GM21529 (cell line): ENCODE data around the gene RBM17.
"Not testable (repeated sequence)": the region's sequence is repeated elsewhere in the genome, so short reads cannot be mapped to it uniquely, and the experiment has no call there.

Experiments
- ATAC-seq: cut with Tn5 transposase; IDR thresholded peaks from one replicate; pipeline ENCODE4 v1.9.1; 2021; ENCODE audit not compliant: unreplicated experiment

Gene RBM17, protein sequence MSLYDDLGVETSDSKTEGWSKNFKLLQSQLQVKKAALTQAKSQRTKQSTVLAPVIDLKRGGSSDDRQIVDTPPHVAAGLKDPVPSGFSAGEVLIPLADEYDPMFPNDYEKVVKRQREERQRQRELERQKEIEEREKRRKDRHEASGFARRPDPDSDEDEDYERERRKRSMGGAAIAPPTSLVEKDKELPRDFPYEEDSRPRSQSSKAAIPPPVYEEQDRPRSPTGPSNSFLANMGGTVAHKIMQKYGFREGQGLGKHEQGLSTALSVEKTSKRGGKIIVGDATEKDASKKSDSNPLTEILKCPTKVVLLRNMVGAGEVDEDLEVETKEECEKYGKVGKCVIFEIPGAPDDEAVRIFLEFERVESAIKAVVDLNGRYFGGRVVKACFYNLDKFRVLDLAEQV

DNA sequence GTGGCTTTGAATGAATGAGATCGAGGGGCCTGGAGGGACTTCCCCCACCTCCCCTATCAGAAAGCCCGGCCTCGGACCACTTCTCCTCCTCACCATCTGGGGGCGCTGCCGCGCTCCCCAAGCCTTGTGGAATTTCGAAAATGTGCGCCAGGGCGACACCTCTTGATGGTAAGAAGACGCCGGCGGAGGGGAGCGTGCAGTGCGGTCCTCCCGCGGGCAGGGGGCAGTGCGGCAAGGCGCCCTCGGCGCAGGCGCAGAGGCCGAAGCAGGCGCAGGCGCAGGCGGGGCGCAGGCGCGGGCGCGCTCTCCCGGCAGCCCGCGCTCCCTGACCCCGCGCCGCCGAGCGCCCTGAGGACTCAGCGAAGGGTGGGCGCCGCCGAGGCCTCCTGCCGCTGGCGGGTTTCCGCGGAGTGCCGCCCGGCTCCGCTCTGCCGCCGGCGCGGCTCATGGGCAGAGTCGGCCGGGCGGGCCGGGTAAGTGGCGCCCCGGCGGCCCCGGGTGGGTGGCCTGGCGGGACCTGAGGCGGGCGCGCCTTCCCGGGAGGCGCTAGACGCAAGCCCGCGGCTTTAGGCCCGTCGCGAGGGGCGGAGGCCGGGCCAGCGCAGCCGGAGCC, at the start of gene RBM17:
Gene RBM17, plus strand, starts transcription at position 314 of the 613 bp plus-strand sequence. CDS start 8,032 bp downstream, outside the sequence.
- ATAC-seq: peak; percentile 78

DNA sequence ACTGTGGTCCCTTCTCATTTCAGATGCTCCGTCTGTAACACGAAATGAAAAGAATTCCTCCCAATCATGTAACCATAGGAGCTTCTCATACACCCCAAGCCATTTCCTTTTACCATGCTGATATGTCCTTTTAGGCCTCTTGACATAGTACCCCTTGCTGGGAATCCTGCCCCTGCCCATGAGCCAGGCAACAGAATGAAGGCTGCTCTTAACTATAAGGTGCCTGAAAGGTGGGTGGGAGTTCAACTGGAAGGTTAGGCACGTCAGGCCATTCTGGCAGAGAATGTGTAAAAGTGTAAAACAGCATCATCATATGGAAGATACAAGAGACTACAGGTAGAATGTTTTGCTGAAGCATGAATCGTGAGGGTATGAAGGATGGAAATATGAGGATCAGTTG, 49.1 kb upstream of the RBM17 start:
- ATAC-seq: no peak

DNA sequence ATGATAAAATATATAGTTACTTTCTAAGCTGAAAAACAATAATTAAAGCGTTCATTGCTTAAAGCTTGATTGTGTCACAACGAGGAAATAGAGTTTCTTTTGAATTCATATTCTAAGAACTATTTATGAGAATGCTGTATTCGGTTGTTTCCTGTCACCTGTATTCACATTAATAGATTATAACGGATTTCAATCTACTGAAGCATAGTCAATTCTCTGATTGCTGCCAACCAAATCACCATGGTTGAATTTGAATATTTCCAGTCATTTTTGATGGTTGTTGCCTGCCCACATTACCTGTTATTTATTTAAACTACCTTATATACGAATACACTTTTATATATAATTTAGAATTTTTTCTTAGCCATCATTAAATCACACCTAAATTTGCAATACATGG, 48.6 kb upstream of the RBM17 start:
- ATAC-seq: no peak

DNA sequence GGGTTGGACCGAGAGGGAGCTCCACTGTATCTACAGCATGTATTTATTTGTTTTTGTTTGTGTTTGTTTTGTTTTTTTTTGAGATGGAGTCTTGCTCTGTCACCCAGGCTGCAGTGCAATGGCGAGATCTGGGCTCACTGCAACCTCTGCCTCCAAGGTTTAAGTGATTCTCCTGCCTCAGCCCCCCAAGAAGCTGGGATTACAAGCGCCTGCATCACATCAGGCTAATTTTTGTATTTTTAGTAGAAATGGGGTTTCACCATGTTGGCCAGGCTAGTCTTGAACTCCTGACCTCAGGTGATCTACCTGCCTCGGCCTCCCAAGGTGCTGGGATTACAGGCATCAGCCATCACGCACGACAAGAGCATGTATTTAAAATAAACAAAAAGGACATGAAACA, 45.5 kb upstream of the RBM17 start:
- ATAC-seq: not testable (repeated sequence)

DNA sequence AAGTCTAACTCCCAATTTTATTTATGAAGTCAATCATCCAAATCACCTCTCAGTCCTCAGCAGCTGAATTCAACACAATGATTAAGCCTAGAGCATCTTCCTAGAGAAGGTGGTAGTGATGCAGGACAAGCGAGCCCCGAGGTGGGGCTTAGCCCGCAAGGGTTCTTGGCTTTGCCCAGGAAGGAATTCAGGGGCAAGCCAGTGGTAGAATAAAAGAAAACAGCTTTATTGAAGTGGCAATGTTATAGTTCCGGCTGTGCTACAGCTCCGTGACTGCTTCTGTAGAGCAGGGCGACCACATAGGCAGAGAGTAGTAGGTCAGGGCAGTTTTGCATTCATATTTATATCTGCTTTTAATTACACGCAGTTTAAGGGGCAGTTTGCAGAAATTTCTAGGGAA, 44.8 kb upstream of the RBM17 start:
- no peak for ATAC-seq

DNA sequence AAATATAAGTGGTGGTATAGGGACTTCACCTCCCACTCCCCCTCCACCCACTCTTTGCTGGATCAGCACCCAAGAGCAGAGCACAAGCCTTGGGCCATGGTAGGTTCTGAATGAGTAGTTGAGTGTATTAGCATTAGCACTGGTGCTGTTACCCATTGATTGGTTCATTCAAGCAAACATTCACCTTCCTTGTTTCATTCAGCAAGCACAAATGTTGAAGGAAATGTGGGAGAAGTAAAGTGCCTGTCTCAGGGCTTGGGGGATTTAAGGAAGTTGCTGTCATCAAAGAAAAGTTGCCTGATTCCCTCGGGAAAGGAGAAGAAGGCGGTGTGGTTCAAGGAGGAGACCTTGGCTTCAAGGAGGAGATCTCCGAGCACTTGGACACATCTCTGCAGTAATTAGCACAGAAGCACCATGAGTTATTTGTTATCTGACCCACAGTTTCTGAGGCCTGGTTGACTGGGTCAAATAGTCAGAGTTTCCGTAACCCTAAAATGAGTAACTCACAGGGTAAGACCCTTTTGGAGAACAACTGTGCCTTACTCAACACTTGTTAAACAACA, 44.0 kb upstream of the RBM17 start:
- ATAC-seq: peak; percentile 26

DNA sequence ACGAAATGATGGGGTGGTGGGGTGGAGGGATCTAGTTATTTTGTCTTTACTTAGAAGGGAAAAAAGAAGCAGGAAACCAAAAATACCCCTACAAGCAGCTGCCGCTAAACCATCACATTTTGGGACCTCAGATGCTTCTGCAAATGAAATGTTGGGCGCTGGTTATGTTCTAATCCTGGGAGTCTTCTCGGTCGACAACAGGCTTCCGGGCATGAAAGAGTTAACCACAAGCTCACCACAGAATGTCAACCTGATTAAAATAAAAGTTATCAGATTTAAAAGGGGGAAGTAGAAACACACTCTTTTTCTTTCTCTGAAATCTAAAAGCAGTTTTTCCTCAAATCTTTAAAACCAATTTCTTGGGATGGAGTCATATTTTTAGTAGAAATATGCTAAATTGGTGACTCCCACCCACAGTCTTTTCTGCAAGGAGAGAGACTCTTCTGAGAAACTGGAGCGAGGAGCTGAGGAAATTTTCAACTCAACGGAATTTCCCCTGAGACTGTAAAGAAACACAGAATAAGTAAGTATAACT, 43.5 kb upstream of the RBM17 start:
- ATAC-seq: peak; percentile 42

DNA sequence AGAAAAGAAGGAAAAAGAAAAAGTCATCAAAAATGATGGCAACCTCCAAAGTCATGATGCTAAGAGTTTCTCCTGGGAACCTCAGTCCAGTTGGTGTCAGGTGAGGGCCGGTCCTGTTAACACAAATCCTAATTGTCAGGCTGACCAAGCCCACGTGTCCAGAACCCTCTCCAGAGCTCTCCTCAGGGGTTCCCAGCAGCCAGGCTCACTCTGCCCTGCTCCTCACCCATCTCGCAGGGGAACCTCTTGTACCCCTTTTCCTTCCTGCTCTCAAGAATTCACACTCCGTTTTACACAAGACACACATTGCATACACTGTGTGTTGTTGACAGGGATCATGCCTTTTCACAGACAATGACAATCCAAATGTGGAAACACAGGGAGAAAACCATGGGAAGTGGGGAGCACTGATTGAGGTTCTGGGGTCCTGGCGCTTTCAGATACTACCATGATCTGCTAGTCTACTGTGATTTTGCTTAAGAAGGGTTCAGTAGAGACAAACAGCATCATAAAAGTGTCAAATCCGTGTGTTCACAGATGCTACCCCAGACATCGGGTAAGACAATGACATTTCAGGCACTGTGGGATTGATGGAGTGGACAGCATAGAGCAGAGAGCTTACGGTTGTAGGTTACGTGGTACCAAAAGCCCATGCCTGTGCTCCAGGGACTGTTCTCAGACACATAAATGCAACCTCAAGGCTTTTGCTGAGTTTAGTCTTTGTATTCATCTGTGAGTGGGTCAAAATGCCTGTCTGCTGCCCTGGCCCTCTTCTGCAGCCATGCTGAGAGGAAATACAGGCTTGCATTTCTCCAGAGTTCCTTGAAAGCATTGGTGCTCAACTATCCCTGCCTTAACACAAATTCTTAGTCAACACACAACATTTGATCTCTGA, 42.7 kb upstream of the RBM17 start:
- no peak for ATAC-seq

DNA sequence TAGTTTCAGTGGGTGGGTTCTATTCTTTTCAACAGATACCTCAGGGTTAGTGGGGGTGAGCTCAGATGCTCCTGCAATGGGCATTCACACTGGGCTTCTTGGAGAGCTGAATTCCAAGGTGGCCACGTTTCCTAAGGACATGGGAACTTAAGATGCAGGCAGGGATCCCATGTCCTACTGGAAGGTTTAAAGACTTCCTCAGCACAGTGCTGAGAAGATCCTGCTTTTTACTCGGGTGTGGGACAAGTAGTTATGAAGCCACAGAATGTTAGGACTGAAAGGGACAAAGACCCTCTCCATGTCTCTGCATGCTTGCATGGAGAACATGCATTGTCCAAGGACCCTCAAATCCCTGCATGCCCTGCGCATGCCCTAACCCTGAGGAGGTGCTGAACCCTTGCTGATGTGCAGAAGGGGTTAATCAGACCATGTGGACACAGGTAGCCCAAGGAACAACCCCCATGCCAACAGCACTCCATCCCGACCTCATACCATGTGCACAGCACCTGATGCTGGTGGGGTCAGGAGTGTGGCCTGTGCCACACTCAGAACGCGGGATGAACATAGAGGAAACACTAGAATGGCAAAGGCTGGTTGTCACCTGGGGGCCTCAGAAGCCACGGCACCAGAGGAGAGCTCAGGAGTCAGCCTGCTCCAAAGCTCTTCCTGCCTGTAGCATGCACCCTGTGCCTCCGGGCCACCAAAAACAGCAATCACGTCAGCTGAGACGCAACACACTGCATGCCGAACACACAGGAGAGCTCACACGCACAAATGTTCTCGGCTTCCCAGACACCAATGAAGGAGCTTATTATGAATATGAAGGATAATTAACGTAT, 41.8 kb upstream of the RBM17 start:
- no peak for ATAC-seq

DNA sequence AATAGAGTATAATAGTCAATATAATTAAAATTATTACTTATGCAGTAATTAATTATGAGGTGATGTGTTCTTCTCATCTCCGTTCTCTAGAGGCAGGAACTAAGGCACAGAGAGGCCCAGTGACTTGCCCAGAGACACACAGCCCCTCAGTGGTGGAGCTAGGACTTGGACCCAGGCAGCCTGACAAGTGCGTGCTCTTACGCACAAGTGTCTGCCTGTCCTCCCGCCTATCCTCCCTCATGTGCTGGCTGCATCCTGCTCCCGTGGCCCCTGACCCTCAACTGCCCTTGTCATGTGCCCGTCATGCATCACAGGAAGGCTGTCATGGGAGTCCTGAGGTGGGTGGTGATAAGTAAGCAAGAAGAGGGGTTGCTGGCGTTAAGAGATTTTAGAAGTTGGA, 41.0 kb upstream of the RBM17 start:
- ATAC-seq: no peak

DNA sequence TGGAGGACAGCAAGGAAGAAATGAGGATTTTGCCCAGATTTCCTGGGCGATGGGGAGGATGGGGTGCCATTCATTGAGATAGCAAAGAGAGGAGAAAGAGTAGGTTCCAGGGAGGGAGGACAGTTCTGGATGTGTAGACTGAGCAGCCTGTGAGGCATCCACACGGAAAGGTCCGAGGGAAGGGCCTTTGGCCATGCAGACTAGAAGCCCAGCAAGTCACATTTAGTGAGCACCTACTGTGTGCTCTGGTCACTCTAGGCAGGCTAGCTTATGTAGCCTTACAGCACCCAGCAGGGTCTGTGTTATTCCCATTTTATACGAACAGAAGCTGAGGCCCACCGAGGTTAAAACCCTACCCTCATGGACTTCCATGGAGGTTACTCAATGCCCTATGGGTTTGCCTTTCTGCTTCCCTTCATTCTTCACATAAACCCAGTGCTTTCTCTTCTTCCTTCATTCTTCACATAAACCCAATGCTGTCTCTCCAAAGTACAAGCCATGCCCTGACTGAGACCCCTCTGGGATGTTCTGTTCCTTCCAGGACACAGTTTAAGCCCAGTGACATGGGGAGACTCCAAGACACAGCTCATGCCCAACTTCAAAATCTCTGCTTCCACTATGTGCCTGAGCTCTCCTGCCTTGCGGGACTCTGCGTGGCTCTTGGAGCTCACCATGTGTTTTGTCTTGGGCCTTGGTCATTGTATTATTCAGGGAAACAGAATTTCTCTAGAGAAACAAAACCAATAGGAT, 40.4 kb upstream of the RBM17 start:
- no peak for ATAC-seq

DNA sequence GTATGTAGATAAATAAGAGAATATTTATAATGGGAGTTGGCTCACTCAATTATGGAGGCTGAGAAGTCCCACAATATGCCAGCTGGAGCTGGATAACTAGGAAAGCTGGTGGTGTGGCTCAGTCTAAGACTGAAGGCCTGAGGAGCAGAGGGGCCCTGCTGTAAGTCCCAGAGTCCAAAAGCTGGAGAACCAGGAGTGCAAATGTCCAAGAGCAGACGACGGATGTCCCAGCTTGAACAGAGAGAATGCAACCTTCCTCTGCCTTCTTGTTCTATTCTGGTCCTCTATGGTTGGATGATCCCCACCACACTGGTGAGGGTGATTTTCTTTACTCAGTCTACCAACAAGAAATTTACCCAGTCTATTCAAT, 39.8 kb upstream of the RBM17 start:
- no peak for ATAC-seq

DNA sequence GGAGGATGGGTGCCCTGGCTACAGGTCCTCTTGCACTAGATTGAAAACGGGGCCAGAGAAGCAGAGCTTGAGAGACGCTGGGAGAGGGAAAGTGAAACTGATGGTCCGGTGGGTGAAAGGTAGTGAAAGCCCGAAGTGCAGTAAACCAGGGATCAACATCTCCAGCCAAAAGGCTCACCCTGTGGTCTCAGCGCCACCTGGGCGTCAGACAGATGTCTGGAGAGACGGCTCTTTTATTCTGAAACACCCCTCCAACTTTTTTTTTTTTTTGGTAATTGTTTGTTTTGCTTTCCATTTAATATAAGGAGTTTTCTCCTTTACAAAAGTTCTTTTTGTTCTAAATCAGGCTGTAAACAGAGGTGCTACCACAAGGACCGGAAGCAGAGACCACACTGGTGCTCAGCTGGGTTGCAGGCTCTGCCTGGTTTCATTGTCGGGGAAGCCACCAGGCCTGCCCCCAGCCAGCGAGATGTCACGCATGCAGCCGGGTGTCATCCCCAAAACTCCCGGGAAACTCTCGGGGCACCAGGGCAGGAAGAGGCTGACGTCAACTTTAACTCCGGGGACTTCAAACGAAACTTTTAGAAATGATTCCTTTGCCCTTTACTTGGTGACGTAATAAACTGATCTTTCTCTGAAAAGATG, 37.9 kb upstream of the RBM17 start:
- ATAC-seq: peak; percentile 70

DNA sequence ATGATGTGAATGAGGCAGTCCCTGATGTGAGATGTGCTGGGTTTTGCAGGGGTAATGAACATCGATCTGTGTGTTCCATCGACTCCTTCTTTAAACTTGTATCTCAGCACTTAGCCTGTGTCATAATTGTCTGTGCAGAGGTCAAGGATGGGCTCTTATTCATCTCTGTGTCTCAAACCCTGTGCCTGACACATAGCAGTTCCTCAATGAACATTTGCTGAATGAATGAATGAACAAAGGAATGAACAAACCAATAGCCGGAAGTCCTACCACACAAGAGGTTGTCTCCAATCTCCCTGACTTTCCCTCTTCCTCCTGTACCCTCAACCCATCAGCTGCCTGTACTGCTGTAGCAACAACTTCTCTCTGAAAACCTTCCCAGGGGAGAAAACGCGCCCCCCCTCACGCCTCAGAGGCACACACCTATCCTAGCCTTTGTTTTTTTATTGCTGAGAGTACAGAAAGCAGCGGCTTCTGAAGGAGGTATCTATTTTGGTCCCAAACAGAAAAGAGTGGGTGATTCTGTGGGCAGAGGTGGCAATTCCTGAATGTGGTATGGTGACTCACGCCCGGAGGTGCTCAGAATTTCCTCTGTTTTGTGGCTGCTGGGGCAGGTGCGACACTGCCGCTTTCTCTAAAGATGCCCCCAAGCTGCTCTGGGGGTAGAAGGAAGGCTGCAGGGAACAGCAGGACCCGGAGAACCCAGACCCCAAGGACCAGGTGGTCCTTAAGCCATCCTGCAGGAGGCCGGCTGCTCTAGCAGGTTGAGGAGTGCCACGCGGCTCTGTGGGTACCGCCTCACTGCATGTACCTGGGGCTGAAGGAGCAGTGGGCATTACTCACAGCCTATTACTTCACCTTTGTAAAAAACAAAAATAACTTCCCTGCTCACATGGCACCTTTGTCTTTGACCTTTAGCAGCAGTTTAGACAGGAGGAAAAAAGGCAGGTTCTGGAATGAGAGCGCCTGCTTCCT, 36.3 kb upstream of the RBM17 start:
- ATAC-seq: no peak

DNA sequence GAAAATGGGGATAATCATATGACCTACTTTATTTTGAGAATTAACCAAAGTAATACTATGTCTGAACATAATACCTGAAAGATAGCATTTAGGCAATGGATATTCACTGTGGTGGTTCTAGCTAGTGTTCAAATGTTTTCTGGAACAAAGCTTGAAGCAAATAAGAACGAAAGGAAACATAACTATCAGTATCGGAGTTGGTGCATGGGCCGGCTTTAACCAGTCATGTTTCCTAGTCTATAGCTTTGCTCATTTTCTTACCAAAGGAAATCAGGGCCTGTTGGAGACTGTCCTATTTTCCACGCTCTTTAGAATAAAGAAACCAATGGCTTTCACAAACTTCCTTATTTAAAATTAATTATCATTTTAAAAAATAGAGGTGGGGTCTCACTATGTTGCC, 35.5 kb upstream of the RBM17 start:
- ATAC-seq: no peak

DNA sequence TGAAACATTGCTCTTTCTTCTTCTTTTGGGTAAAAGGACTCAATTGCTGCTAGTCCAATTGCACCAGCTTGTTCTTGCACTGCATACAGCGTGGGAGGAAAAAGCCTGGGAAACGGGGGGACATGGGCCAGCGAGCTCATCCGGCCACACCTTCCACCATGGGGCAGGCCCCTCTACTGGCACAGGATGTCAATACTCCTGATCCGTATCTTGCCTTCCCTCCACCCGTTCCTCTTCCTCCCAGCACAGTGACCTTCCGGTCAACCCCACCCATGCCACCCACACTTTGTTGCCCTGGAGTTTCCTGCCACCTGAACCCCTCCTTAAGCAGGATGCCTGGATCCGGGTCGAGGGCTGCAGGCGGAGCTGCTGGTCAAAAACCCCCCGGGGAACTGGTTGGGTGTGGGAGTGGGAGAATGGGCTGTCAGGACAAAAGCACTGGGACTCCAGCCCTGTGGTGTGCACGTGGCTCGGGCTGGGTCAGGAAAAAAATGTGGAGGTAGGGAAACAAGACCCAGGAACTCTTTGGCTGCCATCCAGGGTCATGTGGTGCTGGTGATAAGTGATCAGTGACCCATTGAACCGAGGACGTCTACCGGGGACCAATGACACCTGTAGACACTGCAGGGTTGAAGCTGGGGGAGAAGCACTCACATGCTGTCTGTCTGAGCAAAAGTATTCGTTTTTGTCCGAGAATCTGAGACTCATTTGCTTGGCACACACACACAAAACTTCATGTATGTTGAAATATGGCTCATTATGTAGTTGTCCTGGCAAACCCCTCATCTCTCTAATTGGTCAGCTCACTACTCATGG, 34.8 kb upstream of the RBM17 start:
- ATAC-seq: no peak

DNA sequence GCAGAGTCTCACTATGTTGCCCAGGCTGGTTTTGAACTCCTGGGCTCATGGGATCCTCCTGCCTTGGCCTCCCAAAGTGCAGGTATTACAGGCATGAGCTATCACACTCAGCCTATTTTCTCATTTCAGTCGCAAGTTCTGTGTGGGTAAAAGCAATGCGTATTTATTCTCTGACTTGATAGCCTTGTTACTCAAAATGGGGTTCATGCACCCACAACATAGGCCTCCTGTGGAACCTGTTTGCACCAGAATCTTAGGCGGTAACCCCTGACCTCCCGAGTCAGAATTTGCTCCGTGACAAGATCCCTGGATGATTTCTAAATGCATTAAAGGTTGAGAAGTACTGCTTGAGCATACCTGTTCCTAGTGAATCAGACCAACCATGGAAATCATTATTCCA, 34.0 kb upstream of the RBM17 start:
- no peak for ATAC-seq
